T-cell (primary cell): Measurements from ENCODE around the gene DLX4. TPM values are rescaled to one million over a fixed set of nuclear protein-coding genes. Genes with fewer than 3 reads are reported as not detected.

ENCODE experiments used
- ATAC-seq, 4 experiments: fragments of 200-7000 bp in 3 of 4; fragments of 150-1000 bp in 1 of 4; cut with Tn5 transposase; replicated peaks in 1 of 4; 1 replicate in 3 of 4; 2 replicates in 1 of 4; pipeline ENCODE4 v1.10.0; 2021; ENCODE audit warnings: moderate library complexity in 3 of 4, mild to moderate bottlenecking in 2 of 4, moderate number of reproducible peaks in 1 of 4
- CTCF ChIA-PET, 2 donors: fragments of 300-600 bp; sonication (Branson Sonifier 250); formaldehyde crosslinking; loops; one replicate each; lab custom pipeline; 2022; ENCODE audit warnings: antibody characterized with exemption in 2 of 2; lab: Charles Lee
- POLR2A ChIA-PET, 2 donors: fragments of 300-600 bp; sonication (Branson Sonifier 250); formaldehyde crosslinking; loops; one replicate each; lab custom pipeline; 2022; ENCODE audit warnings: antibody characterized with exemption in 2 of 2; lab: Charles Lee
- DNase-seq, 35 experiments: peaks; one replicate each; pipeline versions ENCODE4 v3.0.0 to v3.0.0-alpha.2; 2013 to 2023
- H3K27ac ChIP-seq: one replicate; pipeline ENCODE4 v1.5.1; 2013; ENCODE audit warnings: low read length
- H3K27me3 ChIP-seq, 2 experiments: replicated peaks in 1 of 2; 1 replicate in 1 of 2; 2 replicates in 1 of 2; pipeline versions ENCODE4 v1.6.1 to v1.7.0; 2013; ENCODE audit warnings: low read length in 1 of 2, mixed read lengths in 1 of 2; ENCODE audit not compliant: control insufficient read depth in 2 of 2, insufficient read depth in 2 of 2; ENCODE audit errors: extremely low read depth in 1 of 2
- H3K36me3 ChIP-seq, 2 donors: 1 replicate in 1 of 2; 2 replicates in 1 of 2; pipeline versions ENCODE4 v1.6.1 to v1.7.0; 2013; ENCODE audit warnings: low read length in 1 of 2; ENCODE audit not compliant: control insufficient read depth in 2 of 2, insufficient read depth in 1 of 2; ENCODE audit errors: extremely low read depth in 1 of 2
- H3K4me1 ChIP-seq, 2 experiments: 1 replicate in 1 of 2; 2 replicates in 1 of 2; pipeline versions ENCODE4 v1.6.1 to v1.7.0; 2013; ENCODE audit warnings: low read length in 2 of 2, mixed read lengths in 1 of 2; ENCODE audit not compliant: insufficient read depth in 2 of 2, control insufficient read depth in 1 of 2; ENCODE audit errors: extremely low read depth in 1 of 2
- H3K4me3 ChIP-seq, 2 donors: 1 replicate in 1 of 2; 2 replicates in 1 of 2; pipeline versions ENCODE4 v1.5.1 to v1.7.0; 2013; ENCODE audit warnings: mild to moderate bottlenecking in 2 of 2, low read length in 1 of 2, moderate library complexity in 1 of 2; ENCODE audit not compliant: control insufficient read depth in 1 of 2; ENCODE audit errors: extremely low read depth in 1 of 2
- H3K9me3 ChIP-seq: 2 replicates; pipeline ENCODE4 v1.7.0; 2013
- H3K27ac Mint-ChIP-seq, 2 donors: one replicate each; pipeline ENCODE4 v1.8.0; 2020 to 2021; ENCODE audit warnings: mild to moderate bottlenecking in 2 of 2, mixed read lengths in 2 of 2
- H3K27me3 Mint-ChIP-seq, 2 donors: one replicate each; pipeline ENCODE4 v1.8.0; 2021 to 2022; ENCODE audit warnings: mixed read lengths in 2 of 2
- H3K36me3 Mint-ChIP-seq: one replicate; pipeline ENCODE4 v1.8.0; 2021; ENCODE audit warnings: mixed read lengths
- H3K4me1 Mint-ChIP-seq, 3 donors: one replicate each; pipeline ENCODE4 v1.8.0; 2020 to 2022; ENCODE audit warnings: mixed read lengths in 3 of 3, mild to moderate bottlenecking in 1 of 3
- H3K4me3 Mint-ChIP-seq, 3 donors: one replicate each; pipeline ENCODE4 v1.8.0; 2020 to 2022; ENCODE audit warnings: mild to moderate bottlenecking in 3 of 3, mixed read lengths in 3 of 3, moderate library complexity in 3 of 3
- H3K9me3 Mint-ChIP-seq, 3 donors: one replicate each; pipeline ENCODE4 v1.8.0; 2020 to 2022; ENCODE audit warnings: mixed read lengths in 3 of 3
- WGBS: methylation state at CpG from one replicate; pipeline ENCODE4 v1.1.5; 2013; ENCODE audit warnings: missing lambda C conversion rate; ENCODE audit not compliant: insufficient coverage; 5-methylcytosine and 5-hydroxymethylcytosine counted together
- total RNA-seq, 35 experiments: library from RNA in 6 of 35; stranded (reverse) in 6 of 35; fragments of 120-200 nt in 1 of 35; gene quantifications; one replicate each; pipeline versions ENCODE4 v1.2.1 to v1.2.4 and lab custom pipeline; 2013 to 2026

The DLX4 gene
- total RNA-seq, 5 donors from 2014 or later (not counting 1 experiment from before 2014, with no cell fraction given) = 0.30 to 1.2 (median 0.79) TPM

- WGBS = 36% methylated on average over 1 of the region's 2 CpGs
- Histone ChIP-seq H3K4me3 (no peak overlapping the region), H3K27ac (no peak overlapping the region), H3K36me3 (no peaks in the 10 kb centered on the region), H3K27me3 (peaks cover 12 to 88% of the 10 kb centered on the region in 2 experiments), H3K9me3 (no peaks in the 10 kb centered on the region), H3K4me1 (peaks cover 0 to 41% of the 10 kb centered on the region in 2 experiments)
- Mint-ChIP-seq H3K36me3 (no peaks in the 10 kb centered on the region), H3K9me3 (no peaks in the 10 kb centered on the region), H3K27ac (no peak overlapping the region), H3K4me3 (peak overlapping the region in 1 of 3 donors; percentile 88), H3K4me1 (peaks cover 28 to 39% (median 32%) of the 10 kb centered on the region in 3 donors), H3K27me3 (peaks cover 43 to 75% of the 10 kb centered on the region in 2 donors)
- ChIA-PET POLR2A (interaction anchor here in 1 of 2 donors (0.6 kb wide), 1 partner anchor 231 kb away, joined by 4 read pairs; no protein-coding TSS in a partner anchor), CTCF (interaction anchor here (0.5 to 1.2 kb wide), 2 partner anchors 24 to 27 kb away, joined by 3 read pairs; no protein-coding TSS in a partner anchor)
- DNase-seq (no peak), ATAC-seq (no peak)
Measured at GRCh38 chr17:49973271-49973615, 4.3 kb downstream of the DLX4 start.

DNA sequence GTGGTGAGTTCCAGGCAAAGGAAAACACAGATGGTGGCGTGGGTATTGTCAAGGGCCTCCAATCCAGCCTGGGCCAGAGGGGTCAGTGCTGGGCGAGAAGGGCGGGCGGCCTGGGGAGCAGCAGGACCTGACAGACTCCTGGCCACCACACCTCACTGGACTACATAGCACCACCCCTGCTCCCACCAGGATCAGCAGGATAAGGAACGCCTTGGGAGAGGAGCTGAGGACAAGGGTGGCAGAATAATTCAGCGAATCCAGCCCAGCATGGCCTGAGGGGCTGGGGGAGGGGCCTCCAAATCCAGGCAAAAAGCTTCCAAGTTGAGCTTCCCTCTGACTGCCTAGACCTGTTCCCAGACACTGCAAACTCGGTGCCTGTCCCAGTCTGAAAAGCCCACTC is 6.5 kb downstream of the DLX4 start:
- peaks cover 0 to 20% of the 10 kb centered on the region in 2 experiments for H3K4me1 ChIP-seq
- CTCF ChIA-PET = interaction anchor here (0.6 to 1.5 kb wide), 3 partner anchors 21 to 205 kb away, joined by 3 to 4 read pairs (median 4); no protein-coding TSS in a partner anchor
- H3K27ac ChIP-seq = no peak overlapping the region
- 60% methylated on average over 1 of the region's 7 CpGs for WGBS
- no peaks in the 10 kb centered on the region for H3K36me3 Mint-ChIP-seq
- peaks cover 11 to 25% (median 22%) of the 10 kb centered on the region in 3 donors for H3K4me1 Mint-ChIP-seq
- H3K9me3 Mint-ChIP-seq = no peaks in the 10 kb centered on the region
- H3K4me3 ChIP-seq = no peak overlapping the region
- no peak overlapping the region for H3K4me3 Mint-ChIP-seq
- ATAC-seq (no peak), DNase-seq (no peak)
- POLR2A ChIA-PET = no interaction called here
- peaks cover 40 to 76% of the 10 kb centered on the region in 2 donors for H3K27me3 Mint-ChIP-seq
- H3K9me3 ChIP-seq = no peaks in the 10 kb centered on the region
- H3K27me3 ChIP-seq = peaks cover 13 to 87% of the 10 kb centered on the region in 2 experiments
- no peaks in the 10 kb centered on the region for H3K36me3 ChIP-seq
- no peak overlapping the region for H3K27ac Mint-ChIP-seq

- Histone ChIP-seq H3K27me3 (peaks cover 13 to 87% of the 10 kb centered on the region in 2 experiments), H3K36me3 (no peaks in the 10 kb centered on the region), H3K9me3 (no peaks in the 10 kb centered on the region), H3K4me1 (peaks cover 0 to 19% of the 10 kb centered on the region in 2 experiments), H3K27ac (no peak overlapping the region), H3K4me3 (no peak overlapping the region)
- Mint-ChIP-seq H3K36me3 (no peaks in the 10 kb centered on the region), H3K4me3 (no peak overlapping the region), H3K9me3 (no peaks in the 10 kb centered on the region), H3K4me1 (peaks cover 4 to 19% (median 14%) of the 10 kb centered on the region in 3 donors), H3K27ac (no peak overlapping the region), H3K27me3 (peaks cover 40 to 76% of the 10 kb centered on the region in 2 donors)
- ATAC-seq (no peak), DNase-seq (no peak)
- POLR2A ChIA-PET = no interaction called here
- WGBS = 79% methylated on average over 2 of the region's 5 CpGs
- CTCF ChIA-PET = interaction anchor here (0.6 to 1.5 kb wide), 3 partner anchors 21 to 1138 kb away, joined by 3 to 4 read pairs (median 4); no protein-coding TSS in a partner anchor
Measured at GRCh38 chr17:49976163-49976827, 7.3 kb downstream of the DLX4 start.

DNA sequence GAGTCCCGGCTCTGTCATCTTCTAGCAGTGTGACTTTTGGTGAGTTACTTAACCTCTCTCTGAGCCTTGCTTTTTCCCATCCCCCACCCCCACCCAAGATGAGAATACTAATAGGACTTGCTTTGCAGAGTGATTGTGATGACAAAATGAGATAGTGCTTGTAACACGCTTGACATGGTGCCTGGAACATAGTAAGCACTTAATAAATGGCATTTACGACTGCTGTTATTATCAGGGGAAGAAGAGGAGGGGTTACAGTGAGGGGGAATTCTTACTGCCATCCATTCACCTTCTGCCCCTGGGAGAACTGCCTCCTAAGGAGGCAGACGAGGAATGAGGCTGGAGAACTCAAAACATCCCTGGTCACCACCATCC is 7.8 kb downstream of the DLX4 start:
- no peak overlapping the region for H3K4me3 Mint-ChIP-seq
- no peaks in the 10 kb centered on the region for H3K36me3 Mint-ChIP-seq
- Histone ChIP-seq H3K27me3 (peaks cover 13 to 81% of the 10 kb centered on the region in 2 experiments), H3K4me3 (no peak overlapping the region), H3K36me3 (no peaks in the 10 kb centered on the region), H3K4me1 (peaks cover 0 to 13% of the 10 kb centered on the region in 2 experiments), H3K9me3 (no peaks in the 10 kb centered on the region), H3K27ac (no peak overlapping the region)
- 100% methylated on average over 2 of the region's 4 CpGs for WGBS
- H3K4me1 Mint-ChIP-seq = peaks cover 0 to 14% (median 9%) of the 10 kb centered on the region in 3 donors
- no peaks in the 10 kb centered on the region for H3K9me3 Mint-ChIP-seq
- CTCF ChIA-PET = interaction anchor here in 1 of 2 donors (0.8 kb wide), 1 partner anchor 1138 kb away, joined by 3 read pairs; no protein-coding TSS in a partner anchor
- no peak for DNase-seq
- ATAC-seq = no peak
- POLR2A ChIA-PET = no interaction called here
- no peak overlapping the region for H3K27ac Mint-ChIP-seq
- H3K27me3 Mint-ChIP-seq = peaks cover 39 to 75% of the 10 kb centered on the region in 2 donors

GRCh38 chr17:49977463-49978389 is 8.7 kb downstream of the DLX4 start:
- H3K27ac ChIP-seq = no peak overlapping the region
- no peak for DNase-seq
- 100% methylated on average over 1 of the region's 7 CpGs for WGBS
- CTCF ChIA-PET = interaction anchor here in 1 of 2 donors (0.7 kb wide), 1 partner anchor 252 kb away, joined by 3 read pairs; no protein-coding TSS in a partner anchor
- no peak for ATAC-seq
- H3K36me3 ChIP-seq = no peaks in the 10 kb centered on the region
- POLR2A ChIA-PET = no interaction called here
- Mint-ChIP-seq H3K9me3 (no peaks in the 10 kb centered on the region), H3K27ac (no peak overlapping the region), H3K4me1 (peaks cover 0 to 6% (median 2%) of the 10 kb centered on the region in 3 donors), H3K36me3 (no peaks in the 10 kb centered on the region), H3K4me3 (no peak overlapping the region), H3K27me3 (peaks cover 42 to 74% of the 10 kb centered on the region in 2 donors)
- peaks cover 0 to 4% of the 10 kb centered on the region in 2 experiments for H3K4me1 ChIP-seq
- no peak overlapping the region for H3K4me3 ChIP-seq
- H3K27me3 ChIP-seq = peaks cover 13 to 72% of the 10 kb centered on the region in 2 experiments
- H3K9me3 ChIP-seq = no peaks in the 10 kb centered on the region

GRCh38 chr17:49978501-49978900 is 9.5 kb downstream of the DLX4 start:
- 72% methylated on average over 7 of the region's 13 CpGs for WGBS

More at GRCh38 chr17:49978501-49978900, 9.5 kb downstream of the DLX4 start:
- Histone ChIP-seq H3K27ac (no peak overlapping the region), H3K9me3 (no peaks in the 10 kb centered on the region), H3K27me3 (peaks cover 9 to 67% of the 10 kb centered on the region in 2 experiments), H3K4me1 (no peaks in the 10 kb centered on the region), H3K4me3 (no peak overlapping the region), H3K36me3 (no peaks in the 10 kb centered on the region)
- Mint-ChIP-seq H3K9me3 (no peaks in the 10 kb centered on the region), H3K27ac (no peak overlapping the region), H3K4me3 (no peak overlapping the region), H3K4me1 (no peaks in the 10 kb centered on the region), H3K36me3 (no peaks in the 10 kb centered on the region), H3K27me3 (peaks cover 42 to 70% of the 10 kb centered on the region in 2 donors)
- ATAC-seq = no peak
- POLR2A ChIA-PET = no interaction called here
- CTCF ChIA-PET = no interaction called here
- no peak for DNase-seq
